D721Med (cell line): ENCODE results near the gene ME3.

Experiments used
- DNase-seq: peaks from one replicate; pipeline ENCODE4 v3.0.0; 2011; ENCODE audit warnings: low spot score; ENCODE audit not compliant: insufficient read length
- FAIRE-seq: peaks from 2 replicates; lab custom pipeline; 2011; peaks lifted over from hg19 to GRCh38; lab: Jason Lieb, UNC
- TF ChIP-seq, protein P1 (sequence below): IDR thresholded peaks from 2 replicates; pipeline ENCODE4 v1.5.1; 2012; ENCODE audit warnings: mild to moderate bottlenecking, control low read depth; ENCODE audit not compliant: insufficient read depth; ENCODE audit errors: missing control alignments

The ME3 gene

DNA sequence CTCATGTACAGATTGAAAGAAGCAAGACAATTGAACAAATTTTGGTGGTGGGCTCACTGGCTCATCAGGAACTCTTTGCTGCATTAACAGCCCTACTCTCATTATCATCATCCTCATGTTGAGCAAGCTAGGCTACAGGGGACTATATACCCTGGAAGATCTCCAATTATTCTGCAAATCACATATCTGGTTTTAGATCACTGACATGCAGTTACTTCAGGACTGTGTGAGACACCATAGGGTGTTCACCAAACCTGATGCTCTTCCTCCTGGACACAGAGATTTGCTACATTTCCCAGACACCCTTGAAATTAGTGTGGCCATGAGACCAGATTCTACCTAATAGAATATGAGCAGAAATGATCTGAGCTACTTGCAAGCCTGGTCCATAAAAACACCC is 23.0 kb upstream of the ME3 start:
- FAIRE-seq (no peak), DNase-seq (no peak)
- TF ChIP-seq, protein P1, sequence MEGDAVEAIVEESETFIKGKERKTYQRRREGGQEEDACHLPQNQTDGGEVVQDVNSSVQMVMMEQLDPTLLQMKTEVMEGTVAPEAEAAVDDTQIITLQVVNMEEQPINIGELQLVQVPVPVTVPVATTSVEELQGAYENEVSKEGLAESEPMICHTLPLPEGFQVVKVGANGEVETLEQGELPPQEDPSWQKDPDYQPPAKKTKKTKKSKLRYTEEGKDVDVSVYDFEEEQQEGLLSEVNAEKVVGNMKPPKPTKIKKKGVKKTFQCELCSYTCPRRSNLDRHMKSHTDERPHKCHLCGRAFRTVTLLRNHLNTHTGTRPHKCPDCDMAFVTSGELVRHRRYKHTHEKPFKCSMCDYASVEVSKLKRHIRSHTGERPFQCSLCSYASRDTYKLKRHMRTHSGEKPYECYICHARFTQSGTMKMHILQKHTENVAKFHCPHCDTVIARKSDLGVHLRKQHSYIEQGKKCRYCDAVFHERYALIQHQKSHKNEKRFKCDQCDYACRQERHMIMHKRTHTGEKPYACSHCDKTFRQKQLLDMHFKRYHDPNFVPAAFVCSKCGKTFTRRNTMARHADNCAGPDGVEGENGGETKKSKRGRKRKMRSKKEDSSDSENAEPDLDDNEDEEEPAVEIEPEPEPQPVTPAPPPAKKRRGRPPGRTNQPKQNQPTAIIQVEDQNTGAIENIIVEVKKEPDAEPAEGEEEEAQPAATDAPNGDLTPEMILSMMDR: no peak

DNA sequence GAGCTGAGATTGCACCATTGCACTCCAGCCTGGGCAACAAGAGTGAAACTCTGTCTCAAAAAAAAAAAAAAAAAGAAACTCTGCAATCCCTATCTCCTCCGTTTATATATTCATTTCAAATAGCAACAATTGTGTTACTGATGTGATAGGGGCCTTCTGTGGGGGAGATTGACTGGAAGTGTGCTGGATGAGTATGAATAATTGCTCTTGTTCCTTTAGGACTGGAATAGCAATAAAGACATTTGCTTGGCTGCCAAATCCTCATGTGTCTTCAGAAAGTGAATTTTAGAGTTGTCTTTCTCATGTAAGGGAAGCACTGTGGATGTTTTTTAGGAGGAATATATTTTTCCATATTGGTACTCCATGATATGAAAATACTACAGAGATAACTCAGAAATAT is 21.1 kb upstream of the ME3 start:
- TF ChIP-seq, protein P1: no peak
- FAIRE-seq: no peak
- no peak for DNase-seq

DNA sequence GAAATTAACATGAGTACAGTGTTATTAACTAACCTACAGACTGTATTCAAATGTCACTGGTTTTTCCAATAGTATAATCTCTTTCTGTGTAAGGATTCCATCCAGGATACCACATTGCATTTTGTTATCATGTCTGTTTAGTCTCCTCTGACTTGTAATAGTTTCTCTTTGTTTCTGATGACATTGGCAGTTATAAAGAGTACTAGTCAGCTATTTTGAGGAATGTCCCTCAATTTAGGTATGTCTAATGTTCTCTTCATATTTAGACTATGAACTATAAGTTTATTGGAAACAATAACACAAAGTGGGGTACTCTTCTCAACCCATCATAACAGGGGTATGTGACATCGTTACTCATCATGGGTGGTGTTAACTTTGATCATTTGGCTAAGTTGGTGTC is 20.3 kb upstream of the ME3 start:
- DNase-seq (no peak), FAIRE-seq (no peak)
- TF ChIP-seq, protein P1: no peak

DNA sequence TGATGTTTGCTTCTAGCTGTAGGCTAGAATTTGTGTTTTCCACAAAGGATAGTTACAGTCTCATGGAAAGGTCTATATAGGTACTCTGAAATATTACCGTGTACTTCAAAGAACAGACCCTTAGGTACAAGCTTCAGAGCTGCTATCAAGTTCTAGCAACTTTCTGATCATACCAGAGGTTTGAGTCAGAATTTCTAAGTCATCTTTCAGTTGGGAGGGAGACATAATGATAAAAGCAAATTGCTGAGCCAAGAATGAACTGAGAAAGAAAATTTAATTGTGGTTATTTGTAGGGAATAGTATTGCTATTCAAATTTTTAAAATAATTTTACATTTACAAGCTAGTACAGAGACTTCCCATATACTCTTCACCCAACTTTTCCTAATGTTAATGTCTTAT is 19.9 kb upstream of the ME3 start:
- TF ChIP-seq, protein P1: no peak
- DNase-seq (no peak), FAIRE-seq (no peak)

DNA sequence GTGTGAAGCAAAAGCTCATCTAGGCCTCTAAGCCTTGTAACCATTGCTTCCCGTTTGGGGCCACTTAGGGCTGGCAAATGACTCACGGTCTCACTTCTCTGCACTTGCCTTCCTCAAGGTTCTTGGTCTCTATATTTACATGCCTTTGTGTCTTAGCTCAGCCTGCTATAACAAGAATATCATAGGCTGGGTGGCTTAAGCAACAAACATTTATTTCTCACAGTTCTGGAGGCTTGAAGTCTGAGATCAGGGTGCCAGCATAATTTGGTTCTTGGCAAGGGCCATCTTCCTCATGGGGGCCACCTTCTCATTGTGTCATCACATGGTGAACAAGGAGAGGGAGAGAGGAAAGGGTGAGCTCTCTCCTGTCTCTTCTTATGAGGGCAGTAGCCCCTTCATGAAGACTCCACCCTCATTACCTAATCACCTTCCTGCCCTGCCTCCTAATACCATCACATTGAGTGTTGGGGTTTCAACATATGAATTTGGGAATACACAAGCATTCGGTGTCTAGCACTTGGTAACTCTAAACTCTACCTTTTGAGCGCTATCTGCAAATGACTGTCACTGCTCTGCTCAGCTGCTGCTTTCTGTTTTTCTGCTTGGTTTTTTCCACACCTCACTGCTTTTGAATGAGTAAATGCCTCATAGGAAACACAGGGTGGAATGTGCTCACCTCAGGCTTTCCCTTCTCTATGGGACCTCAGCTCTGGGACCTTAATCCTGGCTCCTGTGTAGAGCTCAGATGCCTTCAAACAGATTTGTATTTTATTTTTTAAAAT is 16.2 kb upstream of the ME3 start:
- DNase-seq (no peak), FAIRE-seq (no peak)
- TF ChIP-seq, protein P1: no peak

DNA sequence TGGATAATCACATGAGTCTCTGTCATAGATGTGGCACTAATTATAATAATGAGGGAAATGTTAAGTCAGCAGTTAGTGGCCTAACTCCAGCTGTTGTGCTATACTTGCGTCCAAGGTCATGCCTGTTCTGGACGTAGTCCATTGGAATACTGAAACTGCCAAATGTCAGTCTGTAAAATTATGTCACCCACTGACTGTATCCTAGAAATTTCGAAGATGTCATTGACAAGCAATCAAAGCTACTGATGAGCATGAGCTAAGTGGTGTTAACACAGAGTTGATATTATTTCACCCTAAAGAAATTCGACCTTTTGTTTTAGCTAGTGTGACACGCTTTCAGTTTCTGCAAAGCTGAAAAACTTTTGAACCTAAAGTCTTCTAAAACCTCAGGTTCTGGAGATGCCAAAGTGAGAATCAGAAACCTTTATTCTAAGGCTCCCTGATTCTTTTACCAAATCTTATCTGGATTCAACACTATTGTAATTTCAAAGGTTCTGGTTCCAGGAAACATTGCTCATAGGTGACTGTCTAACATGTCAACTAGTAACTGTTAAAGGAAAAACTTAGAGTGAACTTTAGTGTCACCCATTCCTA is 14.9 kb upstream of the ME3 start:
- FAIRE-seq (no peak), DNase-seq (no peak)
- TF ChIP-seq, protein P1: no peak

DNA sequence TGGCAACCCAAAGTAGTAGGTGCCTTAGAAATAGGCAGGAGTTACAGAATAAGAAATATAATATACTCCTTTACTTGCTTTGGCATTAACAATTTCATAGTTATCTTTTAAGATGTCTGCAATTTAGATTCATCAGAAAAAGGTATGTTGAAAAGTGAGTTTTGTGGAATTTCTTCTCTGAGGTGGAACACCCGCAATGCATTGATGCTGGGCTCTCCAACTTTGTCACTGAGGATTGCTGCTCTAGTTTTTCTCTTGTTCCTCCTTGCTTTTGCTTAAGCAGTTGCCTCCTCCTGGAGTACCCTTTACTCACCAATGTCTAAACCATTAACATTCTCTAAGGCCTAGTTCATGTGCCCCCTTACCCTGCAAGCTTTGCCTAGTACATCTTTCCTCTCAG is 14.1 kb upstream of the ME3 start:
- DNase-seq (no peak), FAIRE-seq (no peak)
- TF ChIP-seq, protein P1: no peak
